GM23338 (cell line): ENCODE results near the gene TEKT3. TPM values are rescaled to one million over a fixed set of nuclear protein-coding genes. Genes with fewer than 3 reads are reported as not detected.

ENCODE experiments used
- ATAC-seq: fragments of 200-7000 bp; cut with Tn5 transposase; 3 replicates; pipeline ENCODE4 v1.9.1; 2020
- DNase-seq: peaks from one replicate; pipeline ENCODE4 v3.0.0-alpha.2; 2015; ENCODE audit warnings: low spot score
- H2AFZ ChIP-seq: fragments of 200-600 bp; sonication (generic); 2 replicates; pipeline ENCODE4 v1.8.0; 2016; ENCODE audit warnings: antibody characterized with exemption, mild to moderate bottlenecking, moderate library complexity
- H3F3A ChIP-seq: fragments of 200-600 bp; sonication (generic); replicated peaks from 2 replicates; pipeline ENCODE4 v1.8.0; 2017; ENCODE audit warnings: antibody characterized with exemption, mixed run types, low read depth
- H3K27ac ChIP-seq: fragments of 200-600 bp; sonication (generic); 2 replicates; pipeline ENCODE4 v1.6.1; 2016; ENCODE audit warnings: low read depth
- H3K27me3 ChIP-seq: fragments of 200-600 bp; sonication (generic); 2 replicates; pipeline ENCODE4 v1.8.0; 2016; ENCODE audit warnings: mild to moderate bottlenecking, mixed run types, moderate library complexity; ENCODE audit not compliant: insufficient read depth
- H3K36me3 ChIP-seq: fragments of 200-600 bp; sonication (generic); 2 replicates; pipeline ENCODE4 v1.8.0; 2016; ENCODE audit warnings: mild to moderate bottlenecking; ENCODE audit not compliant: insufficient read depth
- H3K4me1 ChIP-seq: fragments of 200-600 bp; sonication (generic); 2 replicates; pipeline ENCODE4 v1.8.0; 2016; ENCODE audit warnings: mild to moderate bottlenecking, moderate library complexity; ENCODE audit not compliant: insufficient read depth
- H3K4me2 ChIP-seq: fragments of 200-600 bp; sonication (generic); 2 replicates; pipeline ENCODE4 v1.7.1; 2017; ENCODE audit warnings: mixed run types
- H3K4me3 ChIP-seq: fragments of 200-600 bp; sonication (generic); 2 replicates; pipeline ENCODE4 v1.6.1; 2016; ENCODE audit warnings: mixed run types
- H3K79me2 ChIP-seq: fragments of 200-600 bp; sonication (generic); replicated peaks from 2 replicates; pipeline ENCODE4 v1.8.0; 2017; ENCODE audit warnings: mild to moderate bottlenecking; ENCODE audit not compliant: insufficient read depth
- H3K9me2 ChIP-seq: fragments of 200-600 bp; sonication (generic); 2 replicates; pipeline ENCODE4 v1.8.0; 2017; ENCODE audit not compliant: insufficient read depth
- H4K20me1 ChIP-seq: fragments of 200-600 bp; sonication (generic); replicated peaks from 2 replicates; pipeline ENCODE4 v1.8.0; 2017; ENCODE audit warnings: mild to moderate bottlenecking; ENCODE audit not compliant: insufficient read depth
- H3K27ac Mint-ChIP-seq: 2 replicates; pipeline ENCODE4 v1.8.0; 2020; ENCODE audit warnings: inconsistent platforms, mild to moderate bottlenecking, moderate library complexity, mixed read lengths
- H3K27me3 Mint-ChIP-seq: 3 replicates; pipeline ENCODE4 v1.8.0; 2022; ENCODE audit warnings: low read depth, mild to moderate bottlenecking, moderate library complexity, mixed read lengths, inconsistent platforms; ENCODE audit not compliant: insufficient read depth, poor library complexity
- H3K36me3 Mint-ChIP-seq: 3 replicates; pipeline ENCODE4 v1.8.0; 2021; ENCODE audit warnings: low read depth, mild to moderate bottlenecking, inconsistent platforms, moderate library complexity, mixed read lengths
- H3K4me1 Mint-ChIP-seq: 3 replicates; pipeline ENCODE4 v1.8.0; 2020; ENCODE audit warnings: mild to moderate bottlenecking, inconsistent platforms, mixed read lengths
- H3K4me3 Mint-ChIP-seq: 3 replicates; pipeline ENCODE4 v1.8.0; 2021; ENCODE audit warnings: moderate library complexity, mild to moderate bottlenecking, inconsistent platforms, mixed read lengths
- H3K9me3 Mint-ChIP-seq: 3 replicates; pipeline ENCODE4 v1.8.0; 2020; ENCODE audit warnings: moderate library complexity, mild to moderate bottlenecking, inconsistent platforms, mixed read lengths
- CREB1 ChIP-seq: fragments of 250-450 bp; sonication (Bioruptor Pico); IDR thresholded peaks from 2 replicates; pipeline ENCODE4 v1.5.0; 2020; ENCODE audit warnings: low read depth, mild to moderate bottlenecking, moderate library complexity
- ETS1 ChIP-seq: IDR thresholded peaks from 2 replicates; pipeline ENCODE4 v1.6.1; 2016; ENCODE audit warnings: antibody characterized with exemption
- EZH2 ChIP-seq: fragments of 200-600 bp; sonication (generic); IDR thresholded peaks from one replicate; pipeline ENCODE4 v1.8.0; 2017; ENCODE audit warnings: antibody characterized with exemption, mild to moderate bottlenecking, low read depth; ENCODE audit not compliant: unreplicated experiment
- EZH2phosphoT487 ChIP-seq: fragments of 200-600 bp; sonication (generic); IDR thresholded peaks from one replicate; pipeline ENCODE4 v1.8.1; 2018; ENCODE audit warnings: antibody characterized with exemption; ENCODE audit not compliant: unreplicated experiment
- JUNB ChIP-seq: IDR thresholded peaks from one replicate; pipeline ENCODE4 v1.6.1; 2016; ENCODE audit warnings: antibody characterized with exemption; ENCODE audit not compliant: unreplicated experiment
- NANOG ChIP-seq: IDR thresholded peaks from 2 replicates; pipeline ENCODE4 v1.6.1; 2016; ENCODE audit warnings: antibody characterized with exemption, borderline replicate concordance
- POLR2AphosphoS5 ChIP-seq: IDR thresholded peaks from 2 replicates; pipeline ENCODE4 v1.6.1; 2016; ENCODE audit warnings: antibody characterized with exemption, low read depth
- REST ChIP-seq: IDR thresholded peaks from one replicate; pipeline ENCODE4 v1.6.1; 2018; ENCODE audit warnings: antibody characterized with exemption; ENCODE audit not compliant: unreplicated experiment
- STAT1 ChIP-seq: IDR thresholded peaks from one replicate; pipeline ENCODE4 v1.6.1; 2016; ENCODE audit warnings: antibody characterized with exemption; ENCODE audit not compliant: unreplicated experiment
- ZNF114 ChIP-seq: fragments of 250-450 bp; sonication (Bioruptor Pico); IDR thresholded peaks from 2 replicates; pipeline ENCODE4 v1.5.0; 2020; ENCODE audit warnings: mild to moderate bottlenecking, moderate library complexity
- ZNF331 ChIP-seq: fragments of 250-450 bp; sonication (Bioruptor Pico); IDR thresholded peaks from 2 replicates; pipeline ENCODE4 v1.5.0; 2020; ENCODE audit warnings: low read depth, mild to moderate bottlenecking, moderate library complexity
- ZNF462 ChIP-seq: fragments of 250-450 bp; sonication (Bioruptor Pico); IDR thresholded peaks from 2 replicates; pipeline ENCODE4 v1.5.0; 2020; ENCODE audit warnings: mild to moderate bottlenecking, moderate library complexity
- polyA plus RNA-seq: library from polyadenylated mRNA; unstranded; fragments of >200 nt; fragmentation: Nextera tagmentation; extraction: Ambion mirVana; gene quantifications from 2 replicates; pipeline ENCODE4 v1.2.1, GENCODE V29; 2016
- total RNA-seq: library from RNA; depleted of rRNA; stranded (reverse); fragments of >200 nt; shearing (Covaris generic); gene quantifications from 2 replicates; pipeline ENCODE4 v1.2.3, GENCODE V29; 2014
- TF ChIP-seq, protein P1 (sequence below), 2 experiments: fragments of 200-600 bp in 1 of 2; sonication (generic) in 1 of 2; conservative IDR thresholded peaks; 2 replicates each; pipeline versions ENCODE4 v1.5.1 to v1.6.1; 2016 to 2017; ENCODE audit warnings: antibody characterized with exemption in 2 of 2, low read depth in 2 of 2, mild to moderate bottlenecking in 2 of 2, moderate library complexity in 1 of 2

TEKT3 gene
- total and polyA plus RNA-seq, 2 experiments from 2014 or later: 1.6 to 2.0 TPM

GRCh38 chr17:15278924-15279477, 62.4 kb downstream of the TEKT3 start:
- Histone ChIP-seq H3K27me3 (no peaks in the 10 kb centered on the region), H2AFZ (peak overlapping the region; percentile 25; the same call in 1 of the 2 replicates), H3K36me3 (no peaks in the 10 kb centered on the region), H3K9me2 (no peaks in the 10 kb centered on the region), H4K20me1 (no peaks in the 10 kb centered on the region), H3K4me3 (no peak overlapping the region), H3K79me2 (no peaks in the 10 kb centered on the region), H3F3A (no peaks in the 10 kb centered on the region), H3K27ac (no peak overlapping the region), H3K4me2 (no peak overlapping the region), H3K4me1 (peaks cover 13% of the 10 kb centered on the region)
- peaks cover 13% of the 10 kb centered on the region; the same call in 2 of the 3 replicates for H3K9me3 Mint-ChIP-seq
- no peak for DNase-seq
- H3K27me3 Mint-ChIP-seq: peaks cover 4% of the 10 kb centered on the region
- H3K4me1 Mint-ChIP-seq: peaks cover 9% of the 10 kb centered on the region; the same call in 2 of the 3 replicates
- no peaks in the 10 kb centered on the region; the same call in 2 of the 3 replicates for H3K36me3 Mint-ChIP-seq
- no peak for TF ChIP-seq REST
- no peak for TF ChIP-seq ETS1
- no peak for TF ChIP-seq STAT1
- TF ChIP-seq NANOG: no peak
- TF ChIP-seq EZH2: no peak
- TF ChIP-seq POLR2AphosphoS5: no peak
- no peak for TF ChIP-seq ZNF462 (CRISPR knock-in tag)
- no peak for TF ChIP-seq ZNF331 (CRISPR knock-in tag)
- TF ChIP-seq EZH2phosphoT487: no peak
- TF ChIP-seq ZNF114 (CRISPR knock-in tag): no peak
- TF ChIP-seq, protein P1, sequence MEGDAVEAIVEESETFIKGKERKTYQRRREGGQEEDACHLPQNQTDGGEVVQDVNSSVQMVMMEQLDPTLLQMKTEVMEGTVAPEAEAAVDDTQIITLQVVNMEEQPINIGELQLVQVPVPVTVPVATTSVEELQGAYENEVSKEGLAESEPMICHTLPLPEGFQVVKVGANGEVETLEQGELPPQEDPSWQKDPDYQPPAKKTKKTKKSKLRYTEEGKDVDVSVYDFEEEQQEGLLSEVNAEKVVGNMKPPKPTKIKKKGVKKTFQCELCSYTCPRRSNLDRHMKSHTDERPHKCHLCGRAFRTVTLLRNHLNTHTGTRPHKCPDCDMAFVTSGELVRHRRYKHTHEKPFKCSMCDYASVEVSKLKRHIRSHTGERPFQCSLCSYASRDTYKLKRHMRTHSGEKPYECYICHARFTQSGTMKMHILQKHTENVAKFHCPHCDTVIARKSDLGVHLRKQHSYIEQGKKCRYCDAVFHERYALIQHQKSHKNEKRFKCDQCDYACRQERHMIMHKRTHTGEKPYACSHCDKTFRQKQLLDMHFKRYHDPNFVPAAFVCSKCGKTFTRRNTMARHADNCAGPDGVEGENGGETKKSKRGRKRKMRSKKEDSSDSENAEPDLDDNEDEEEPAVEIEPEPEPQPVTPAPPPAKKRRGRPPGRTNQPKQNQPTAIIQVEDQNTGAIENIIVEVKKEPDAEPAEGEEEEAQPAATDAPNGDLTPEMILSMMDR (conservative IDR thresholded peaks at IDR 0.05; ENCODE audit: low read depth in 2 of 2): no peak
- no peak for TF ChIP-seq CREB1 (CRISPR knock-in tag)
- TF ChIP-seq JUNB: no peak
- ATAC-seq: no peak
- H3K4me3 Mint-ChIP-seq: no peak overlapping the region
- H3K27ac Mint-ChIP-seq: no peak overlapping the region
